Measurements from ENCODE around the gene TAF3. TPM values are rescaled to one million over a fixed set of nuclear protein-coding genes. Genes with fewer than 3 reads are reported as not detected.

TAF3 gene
- total RNA-seq, 1 donor from 2014 or later: 8.5 TPM

GRCh38 chr10:7906128-7906527, 87.8 kb downstream of the TAF3 start:
- no peaks in the 10 kb centered on the region for H3K9me3 ChIP-seq
- H3K4me1 ChIP-seq: no peaks in the 10 kb centered on the region
- no peak for TF ChIP-seq CTCF (IDR thresholded peaks at IDR 0.05)
- no peaks in the 10 kb centered on the region for H3K36me3 ChIP-seq
- H3K4me3 ChIP-seq: no peak overlapping the region
- DNase-seq (ENCODE audit: low spot score in 2 of 2): no peak
- intact Hi-C loops (cut with DNase I): no loop called here
- no peaks in the 10 kb centered on the region for H3K27me3 ChIP-seq
- H3K27ac ChIP-seq: no peak overlapping the region

- Histone ChIP-seq H3K9me3 (no peaks in the 10 kb centered on the region), H3K27me3 (no peaks in the 10 kb centered on the region), H3K4me3 (no peak overlapping the region), H3K27ac (no peak overlapping the region), H3K36me3 (no peaks in the 10 kb centered on the region), H3K4me1 (no peaks in the 10 kb centered on the region)
- intact Hi-C loops (cut with DNase I): no loop called here
- DNase-seq (ENCODE audit: low spot score in 2 of 2): no peak
- TF ChIP-seq CTCF (IDR thresholded peaks at IDR 0.05): no peak
Measured at GRCh38 chr10:7908541-7909210, 90.4 kb downstream of the TAF3 start.

GRCh38 chr10:7913126-7913872, 95.0 kb downstream of the TAF3 start:
- Histone ChIP-seq H3K4me1 (no peaks in the 10 kb centered on the region), H3K36me3 (no peaks in the 10 kb centered on the region), H3K27me3 (no peaks in the 10 kb centered on the region), H3K27ac (no peak overlapping the region), H3K9me3 (no peaks in the 10 kb centered on the region), H3K4me3 (no peak overlapping the region)
- DNase-seq (ENCODE audit: low spot score in 2 of 2): no peak
- TF ChIP-seq CTCF (IDR thresholded peaks at IDR 0.05): no peak
- intact Hi-C loops (cut with DNase I): no loop called here

- Histone ChIP-seq H3K36me3 (no peaks in the 10 kb centered on the region), H3K9me3 (no peaks in the 10 kb centered on the region), H3K27ac (no peak overlapping the region), H3K4me3 (no peak overlapping the region), H3K4me1 (no peaks in the 10 kb centered on the region), H3K27me3 (no peaks in the 10 kb centered on the region)
- intact Hi-C loops (cut with DNase I): no loop called here
- no peak for DNase-seq (ENCODE audit: low spot score in 2 of 2)
- TF ChIP-seq CTCF (IDR thresholded peaks at IDR 0.05): no peak
Measured at GRCh38 chr10:7915923-7916536, 97.7 kb downstream of the TAF3 start.

GRCh38 chr10:7917736-7918135, 99.4 kb downstream of the TAF3 start:
- Histone ChIP-seq H3K27me3 (no peaks in the 10 kb centered on the region), H3K4me3 (no peak overlapping the region), H3K36me3 (no peaks in the 10 kb centered on the region), H3K27ac (no peak overlapping the region), H3K4me1 (no peaks in the 10 kb centered on the region), H3K9me3 (no peaks in the 10 kb centered on the region)
- DNase-seq (ENCODE audit: low spot score in 2 of 2): no peak
- intact Hi-C loops (cut with DNase I): no loop called here
- no peak for TF ChIP-seq CTCF (IDR thresholded peaks at IDR 0.05)

Measured in ascending aorta (tissue), 2 donors.